Neural cell (in vitro differentiated cells): Measurements from ENCODE around the gene STRIP1. TPM values are rescaled to one million over a fixed set of nuclear protein-coding genes. Genes with fewer than 3 reads are reported as not detected.

Source experiments
- H2AFZ ChIP-seq: fragments of 200-600, 300-800 bp; sonication (generic), shearing (Covaris generic); 2 replicates; pipeline ENCODE4 v1.6.0; 2014; ENCODE audit warnings: low read depth, mild to moderate bottlenecking, antibody characterized with exemption, low read length, moderate library complexity
- H3F3A ChIP-seq: fragments of 200-600 bp; shearing (Covaris generic); 2 replicates; pipeline ENCODE4 v1.6.1; 2016; ENCODE audit warnings: mild to moderate bottlenecking, moderate library complexity, mixed read lengths, antibody characterized with exemption, low read length; ENCODE audit not compliant: insufficient read depth, poor library complexity, severe bottlenecking
- H3K27ac ChIP-seq: fragments of 200-600, 300-800 bp; sonication (generic), shearing (Covaris generic); 2 replicates; pipeline ENCODE4 v1.5.1; 2014; ENCODE audit warnings: mild to moderate bottlenecking, low read length, moderate library complexity
- H3K27me3 ChIP-seq: fragments of 300-800, 200-600 bp; sonication (generic), shearing (Covaris generic); 2 replicates; pipeline ENCODE4 v1.6.0; 2014; ENCODE audit warnings: mild to moderate bottlenecking, low read depth, low read length, moderate library complexity; ENCODE audit not compliant: insufficient read depth
- H3K36me3 ChIP-seq: fragments of 300-800, 200-600 bp; sonication (generic), shearing (Covaris generic); 2 replicates; pipeline ENCODE4 v1.5.1; 2014; ENCODE audit warnings: mild to moderate bottlenecking, antibody characterized with exemption, low read length, moderate library complexity; ENCODE audit not compliant: insufficient read depth
- H3K4me2 ChIP-seq: fragments of 300-800, 200-600 bp; sonication (generic), shearing (Covaris generic); 2 replicates; pipeline ENCODE4 v1.6.0; 2014; ENCODE audit warnings: mild to moderate bottlenecking, low read length
- H3K4me3 ChIP-seq: fragments of 300-800, 200-600 bp; sonication (generic), shearing (Covaris generic); 2 replicates; pipeline ENCODE4 v1.5.1; 2014; ENCODE audit warnings: mild to moderate bottlenecking, low read length, moderate library complexity
- H3K79me2 ChIP-seq: fragments of 200-600 bp; shearing (Covaris generic); replicated peaks from 2 replicates; pipeline ENCODE4 v1.6.0; 2014; ENCODE audit warnings: mild to moderate bottlenecking, low read length, moderate library complexity; ENCODE audit not compliant: insufficient read depth
- H3K9ac ChIP-seq: fragments of 300-800, 200-600 bp; sonication (generic), shearing (Covaris generic); 2 replicates; pipeline ENCODE4 v1.6.1; 2016; ENCODE audit warnings: mild to moderate bottlenecking, low read length, mixed read lengths
- H3K9me2 ChIP-seq: fragments of 200-600 bp; shearing (Covaris generic); 2 replicates; pipeline ENCODE4 v1.6.1; 2016; ENCODE audit warnings: mild to moderate bottlenecking, low read length, mixed read lengths; ENCODE audit not compliant: insufficient read depth
- H3K9me3 ChIP-seq: fragments of 200-600, 300-800 bp; sonication (generic), shearing (Covaris generic); 2 replicates; pipeline ENCODE4 v1.6.1; 2016; ENCODE audit warnings: mild to moderate bottlenecking, mixed run types, low read length, moderate library complexity, mixed read lengths
- H4K20me1 ChIP-seq: fragments of 200-600 bp; shearing (Covaris generic); 2 replicates; pipeline ENCODE4 v1.6.1; 2016; ENCODE audit warnings: mild to moderate bottlenecking, mixed run types; ENCODE audit not compliant: insufficient read depth
- CTCF ChIP-seq: fragments of 450-650 bp; IDR thresholded peaks from 2 replicates; pipeline ENCODE4 v1.5.1; 2014; ENCODE audit warnings: antibody characterized with exemption, mild to moderate bottlenecking, moderate library complexity; ENCODE audit not compliant: poor library complexity, severe bottlenecking
- EP300 ChIP-seq: fragments of 450-650 bp; conservative IDR thresholded peaks from 2 replicates; pipeline ENCODE4 v1.6.1; 2014; ENCODE audit warnings: antibody characterized with exemption, mild to moderate bottlenecking, moderate library complexity; ENCODE audit not compliant: poor library complexity, severe bottlenecking
- EZH2 ChIP-seq: fragments of 200-600, 300-800 bp; shearing (Covaris generic), sonication (generic); IDR thresholded peaks from 2 replicates; pipeline ENCODE4 v1.6.1; 2014; ENCODE audit warnings: antibody characterized with exemption, low read length, borderline replicate concordance, mild to moderate bottlenecking; ENCODE audit not compliant: insufficient read depth, poor library complexity, severe bottlenecking
- MXI1 ChIP-seq: fragments of 450-650 bp; conservative IDR thresholded peaks from 2 replicates; pipeline ENCODE4 v1.6.1; 2014; ENCODE audit warnings: antibody characterized with exemption, mild to moderate bottlenecking; ENCODE audit not compliant: poor library complexity, severe bottlenecking
- POLR2AphosphoS5 ChIP-seq: IDR thresholded peaks from 2 replicates; pipeline ENCODE4 v1.6.1; 2012
- RAD21 ChIP-seq: fragments of 450-650 bp; conservative IDR thresholded peaks from 2 replicates; pipeline ENCODE4 v1.6.1; 2014; ENCODE audit warnings: antibody characterized with exemption, mild to moderate bottlenecking, moderate library complexity
- REST ChIP-seq: IDR thresholded peaks from 2 replicates; pipeline ENCODE4 v1.6.1; 2012; ENCODE audit warnings: borderline replicate concordance
- SMC3 ChIP-seq: fragments of 450-650 bp; conservative IDR thresholded peaks from 2 replicates; pipeline ENCODE4 v1.6.1; 2014; ENCODE audit warnings: antibody characterized with exemption, mild to moderate bottlenecking, moderate library complexity; ENCODE audit not compliant: poor library complexity
- TAF1 ChIP-seq: IDR thresholded peaks from 2 replicates; pipeline ENCODE4 v1.6.1; 2012; ENCODE audit warnings: low read depth
- polyA plus RNA-seq: library from polyadenylated mRNA; depleted of rRNA; stranded (reverse); fragments of >200 nt; gene quantifications from 2 replicates; pipeline ENCODE4 v1.2.3, GENCODE V29; 2014

Gene STRIP1
- polyA plus RNA-seq, 1 donor from 2014 or later: 178 TPM

DNA sequence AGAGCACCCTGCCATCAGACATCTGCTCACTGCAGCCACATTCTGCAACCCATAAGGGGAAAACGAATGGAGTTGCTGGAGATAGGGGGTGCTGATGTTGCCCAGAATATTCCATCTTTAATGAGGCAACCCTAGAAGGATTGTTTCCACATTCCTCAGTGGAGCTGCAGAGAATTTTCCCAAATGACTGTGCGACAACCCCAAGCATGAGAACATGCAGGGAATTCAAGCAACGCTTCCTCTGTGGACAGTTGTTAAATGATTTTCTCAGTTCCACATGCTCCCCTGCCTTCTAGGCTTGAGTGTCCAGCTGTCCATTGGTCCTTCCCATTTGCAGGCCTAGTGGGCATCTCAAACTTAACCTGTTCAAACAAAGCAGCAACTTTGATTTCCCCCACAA lies 57.4 kb downstream of the STRIP1 start:
- H3K9me2 ChIP-seq: no peaks in the 10 kb centered on the region
- H3K27me3 ChIP-seq: peaks cover 12% of the 10 kb centered on the region
- TF ChIP-seq EP300: no peak
- no peak for TF ChIP-seq EZH2
- no peak for TF ChIP-seq MXI1
- no peak for TF ChIP-seq RAD21
- H3K4me3 ChIP-seq: no peak overlapping the region
- H3K36me3 ChIP-seq: no peaks in the 10 kb centered on the region
- no peak overlapping the region for H3K4me2 ChIP-seq
- H2AFZ ChIP-seq: no peak overlapping the region
- no peak overlapping the region for H3K27ac ChIP-seq
- H4K20me1 ChIP-seq: no peaks in the 10 kb centered on the region
- H3K79me2 ChIP-seq: no peaks in the 10 kb centered on the region
- H3K9ac ChIP-seq: no peak overlapping the region
- H3K9me3 ChIP-seq: no peaks in the 10 kb centered on the region
- no peaks in the 10 kb centered on the region for H3F3A ChIP-seq

DNA sequence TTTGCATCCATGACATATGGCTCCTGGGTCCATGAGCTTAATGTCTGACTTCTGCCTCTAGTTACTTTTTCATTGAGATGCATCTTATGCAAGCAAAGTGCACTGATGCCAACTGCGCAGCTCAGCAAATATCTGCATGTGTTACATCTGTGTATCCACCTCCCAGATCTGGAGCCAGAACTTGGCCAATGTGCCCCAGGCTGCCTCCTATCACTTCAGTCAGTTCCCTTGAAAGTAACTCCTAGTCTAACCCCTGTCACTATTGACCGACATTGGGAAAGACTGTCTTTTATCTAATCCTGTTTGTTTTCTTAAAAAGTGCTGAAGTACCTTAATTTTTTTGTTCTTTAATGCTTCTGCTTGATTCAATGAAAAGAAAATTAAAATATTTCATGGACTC lies 58.6 kb downstream of the STRIP1 start:
- Histone ChIP-seq H4K20me1 (no peaks in the 10 kb centered on the region), H3K9me3 (no peaks in the 10 kb centered on the region), H3K79me2 (no peaks in the 10 kb centered on the region), H3K9ac (no peak overlapping the region), H3K4me2 (no peak overlapping the region), H3K9me2 (no peaks in the 10 kb centered on the region), H2AFZ (no peak overlapping the region), H3K4me3 (no peak overlapping the region), H3K27ac (no peak overlapping the region), H3K36me3 (no peaks in the 10 kb centered on the region), H3F3A (no peaks in the 10 kb centered on the region), H3K27me3 (peaks cover under 1% of the 10 kb centered on the region)
- no peak for TF ChIP-seq EP300
- TF ChIP-seq EZH2: no peak
- no peak for TF ChIP-seq TAF1
- TF ChIP-seq SMC3: no peak
- TF ChIP-seq REST: no peak
- TF ChIP-seq RAD21: no peak
- TF ChIP-seq POLR2AphosphoS5: no peak
- no peak for TF ChIP-seq MXI1
- TF ChIP-seq CTCF: no peak
